OCI-LY7 (cell line): ENCODE measurements around the gene RADIL. TPM values are rescaled to one million over a fixed set of nuclear protein-coding genes. Genes with fewer than 3 reads are reported as not detected.

Source experiments
- BruUV-seq: library from RNA; stranded (reverse); fragments of 400-500 nt; replicated peaks from 2 replicates; lab custom pipeline; 2021; lab: Mats Ljungman, UMichigan
- CTCF ChIA-PET: fragments of 300-600 bp; sonication (Branson Sonifier 250); formaldehyde crosslinking; loops from one replicate; lab custom pipeline; 2022; ENCODE audit warnings: antibody characterized with exemption; ENCODE audit not compliant: unreplicated experiment; lab: Charles Lee
- POLR2A ChIA-PET: fragments of 300-600 bp; sonication (Branson Sonifier 250); formaldehyde crosslinking; loops from one replicate; lab custom pipeline; 2022; ENCODE audit warnings: antibody characterized with exemption; lab: Charles Lee
- DNase-seq: peaks from one replicate; pipeline ENCODE4 v3.0.0-alpha.2; 2015; ENCODE audit warnings: low spot score
- H2AFZ ChIP-seq: fragments of 200-600 bp; sonication (generic), shearing (Covaris generic); 2 replicates; pipeline ENCODE4 v1.6.1; 2014; ENCODE audit warnings: mild to moderate bottlenecking, antibody characterized with exemption, low read length, moderate library complexity
- H3K27ac ChIP-seq: fragments of 200-600 bp; sonication (generic); 2 replicates; pipeline ENCODE4 v1.5.1; 2014; ENCODE audit warnings: mixed run types, low read depth, mild to moderate bottlenecking, moderate library complexity, low read length, inconsistent platforms; ENCODE audit not compliant: poor library complexity, severe bottlenecking
- H3K36me3 ChIP-seq: fragments of 200-600 bp; sonication (generic); 2 replicates; pipeline ENCODE4 v1.6.1; 2014; ENCODE audit warnings: mild to moderate bottlenecking, antibody characterized with exemption, low read length, moderate library complexity, mixed read lengths; ENCODE audit not compliant: insufficient read depth
- H3K4me1 ChIP-seq: fragments of 200-600 bp; sonication (generic); 2 replicates; pipeline ENCODE4 v1.5.1; 2014; ENCODE audit warnings: mild to moderate bottlenecking, low read length; ENCODE audit not compliant: insufficient read depth, poor library complexity, severe bottlenecking
- H3K4me2 ChIP-seq: fragments of 200-600 bp; sonication (generic); 2 replicates; pipeline ENCODE4 v1.6.1; 2014; ENCODE audit warnings: mild to moderate bottlenecking, low read length
- H3K4me3 ChIP-seq: fragments of 200-600 bp; sonication (generic); 2 replicates; pipeline ENCODE4 v1.5.1; 2014; ENCODE audit warnings: mild to moderate bottlenecking, low read depth, low read length; ENCODE audit not compliant: poor library complexity, severe bottlenecking
- H3K79me2 ChIP-seq: fragments of 200-600 bp; sonication (generic); 2 replicates; pipeline ENCODE4 v1.6.1; 2016; ENCODE audit warnings: low read depth, mild to moderate bottlenecking, low read length, moderate library complexity, mixed read lengths; ENCODE audit not compliant: insufficient read depth
- H3K9me2 ChIP-seq: fragments of 200-600 bp; sonication (generic); 2 replicates; pipeline ENCODE4 v1.6.1; 2016; ENCODE audit warnings: mild to moderate bottlenecking, low read length, mixed read lengths; ENCODE audit not compliant: insufficient read depth
- H3K9me3 ChIP-seq: fragments of 200-600 bp; sonication (generic); 2 replicates; pipeline ENCODE4 v1.6.1; 2014; ENCODE audit warnings: mild to moderate bottlenecking, mixed run types, low read length, mixed read lengths
- H4K20me1 ChIP-seq: fragments of 200-600 bp; sonication (generic); 2 replicates; pipeline ENCODE4 v1.6.1; 2014; ENCODE audit warnings: mild to moderate bottlenecking, antibody characterized with exemption, low read length, moderate library complexity, mixed read lengths; ENCODE audit not compliant: insufficient read depth
- CTCF ChIP-seq: fragments of 200-600 bp; sonication (generic); conservative IDR thresholded peaks from 2 replicates; pipeline ENCODE4 v1.5.1; 2014; ENCODE audit warnings: mild to moderate bottlenecking, antibody characterized with exemption, low read length, moderate library complexity, mixed read lengths
- EZH2phosphoT487 ChIP-seq: fragments of 200-600 bp; sonication (generic); IDR thresholded peaks from 2 replicates; pipeline ENCODE4 v1.6.1; 2018; ENCODE audit warnings: low read depth, borderline replicate concordance, mild to moderate bottlenecking, mixed run types, antibody characterized with exemption, low read length, moderate library complexity, mixed read lengths
- intact Hi-C: fragments of 100-400 bp; cut with micrococcal nuclease; formaldehyde crosslinking; loops from one replicate; pipeline ENCODE4 v1.10.0; 2022; ENCODE audit not compliant: unreplicated experiment
- total RNA-seq, 2 experiments: library from RNA; depleted of rRNA in 1 of 2; stranded (reverse); fragments of >200 nt in 1 of 2; shearing (Covaris generic) in 1 of 2; gene quantifications; 2 replicates each; pipeline ENCODE4 v1.2.3, GENCODE V29; 2014 to 2022

RADIL gene
- total RNA-seq, 2 experiments from 2014 or later = 0.34 TPM; not detected in 1

- no peaks in the 10 kb centered on the region for H3K9me2 ChIP-seq
- H3K4me2 ChIP-seq = no peak overlapping the region
- DNase-seq = no peak
- no TSS peak for BruUV-seq
- H4K20me1 ChIP-seq = no peaks in the 10 kb centered on the region
- no peak overlapping the region for H2AFZ ChIP-seq
- CTCF ChIA-PET = interaction anchor here (0.6 kb wide), 1 partner anchor 66 kb away, joined by 4 read pairs; no protein-coding TSS in a partner anchor
- H3K4me1 ChIP-seq = no peaks in the 10 kb centered on the region
- no peaks in the 10 kb centered on the region for H3K79me2 ChIP-seq
- H3K9me3 ChIP-seq = no peaks in the 10 kb centered on the region
- no peak overlapping the region for H3K4me3 ChIP-seq
- H3K27ac ChIP-seq = no peak overlapping the region
- no peak for TF ChIP-seq CTCF
- POLR2A ChIA-PET = no interaction called here
- H3K36me3 ChIP-seq = no peaks in the 10 kb centered on the region
- intact Hi-C loops = no loop called here
These were observed 31.8 kb downstream of the RADIL start for GRCh38 chr7:4851459-4852422.

GRCh38 chr7:4850262-4850795, 33.2 kb downstream of the RADIL start:
- no peaks in the 10 kb centered on the region for H3K4me1 ChIP-seq
- no TSS peak for BruUV-seq
- H3K79me2 ChIP-seq = no peaks in the 10 kb centered on the region
- no peak for TF ChIP-seq EZH2phosphoT487
- TF ChIP-seq CTCF = no peak
- no peak overlapping the region for H3K4me2 ChIP-seq
- intact Hi-C loops = no loop called here
- POLR2A ChIA-PET = no interaction called here
- H3K9me2 ChIP-seq = no peaks in the 10 kb centered on the region
- CTCF ChIA-PET = no interaction called here
- H3K27ac ChIP-seq = no peak overlapping the region
- no peaks in the 10 kb centered on the region for H4K20me1 ChIP-seq
- DNase-seq = no peak
- H3K9me3 ChIP-seq = no peaks in the 10 kb centered on the region
- no peak overlapping the region for H3K4me3 ChIP-seq
- H3K36me3 ChIP-seq = no peaks in the 10 kb centered on the region
- no peak overlapping the region for H2AFZ ChIP-seq

GRCh38 chr7:4849390-4849789, 34.1 kb downstream of the RADIL start:
- peak; percentile 31 for DNase-seq
- H3K79me2 ChIP-seq = no peaks in the 10 kb centered on the region
- no peak overlapping the region for H2AFZ ChIP-seq
- H3K4me1 ChIP-seq = no peaks in the 10 kb centered on the region
- H3K36me3 ChIP-seq = no peaks in the 10 kb centered on the region
- H3K9me2 ChIP-seq = no peaks in the 10 kb centered on the region
- no peaks in the 10 kb centered on the region for H4K20me1 ChIP-seq
- no peak overlapping the region for H3K27ac ChIP-seq
- H3K4me3 ChIP-seq = no peak overlapping the region
- POLR2A ChIA-PET = no interaction called here
- CTCF ChIA-PET = no interaction called here
- TF ChIP-seq CTCF = peak; percentile 69
- no peak for TF ChIP-seq EZH2phosphoT487
- no peak overlapping the region for H3K4me2 ChIP-seq
- H3K9me3 ChIP-seq = no peaks in the 10 kb centered on the region
- intact Hi-C loops = loop anchor here (1.0 kb wide), 1 partner anchor 236 kb away; no protein-coding TSS in a partner anchor
- no TSS peak for BruUV-seq
